Stimulated activated CD8-positive, alpha-beta memory T cell treated with anti-CD3 and anti-CD28 coated beads, Interleukin-12 subunit alpha, Interleukin-12 subunit beta, amount 100 ng/mL, for 1 hour (primary cell): ENCODE results near the gene CDH9.
"Not testable (repeated sequence)": the region's sequence is repeated elsewhere in the genome, so short reads cannot be mapped to it uniquely, and the experiment has no call there.

ENCODE experiments used
- DNase-seq: peaks from one replicate; pipeline ENCODE4 v3.0.0-alpha.2; 2020; ENCODE audit warnings: low read depth

The CDH9 gene

GRCh38 chr5:26955161-26955560 is 83.2 kb downstream of the CDH9 start:
- no peak for DNase-seq

GRCh38 chr5:26948921-26949320 is 89.5 kb downstream of the CDH9 start:
- no peak for DNase-seq

GRCh38 chr5:26945901-26946300 is 92.5 kb downstream of the CDH9 start:
- no peak for DNase-seq

- no peak for DNase-seq
Measured at GRCh38 chr5:26942481-26942880, 95.9 kb downstream of the CDH9 start.

GRCh38 chr5:26940994-26941393 is 97.4 kb downstream of the CDH9 start:
- DNase-seq = no peak

GRCh38 chr5:26932238-26932637 is 106.1 kb downstream of the CDH9 start:
- DNase-seq = no peak

- DNase-seq = no peak
Measured at GRCh38 chr5:26921439-26921838, 116.9 kb downstream of the CDH9 start.

GRCh38 chr5:26903469-26903868 is 134.9 kb downstream of the CDH9 start:
- DNase-seq = no peak

- no peak for DNase-seq
Measured at GRCh38 chr5:26894719-26895263, 143.6 kb downstream of the CDH9 start.

GRCh38 chr5:26893078-26893477 is 145.3 kb downstream of the CDH9 start:
- no peak for DNase-seq

GRCh38 chr5:26889815-26890214 is 148.6 kb downstream of the CDH9 start:
- DNase-seq = no peak

- no peak for DNase-seq
Measured at GRCh38 chr5:26884481-26884880, 153.9 kb downstream of the CDH9 start.

GRCh38 chr5:26883375-26883774 is 155.0 kb downstream of the CDH9 start:
- DNase-seq = no peak

GRCh38 chr5:26881901-26882300 is 156.5 kb downstream of the CDH9 start:
- no peak for DNase-seq

GRCh38 chr5:26877154-26877553 is 161.2 kb downstream of the CDH9 start:
- no peak for DNase-seq

GRCh38 chr5:26872337-26872736 is 166.0 kb downstream of the CDH9 start:
- DNase-seq = no peak

GRCh38 chr5:26869781-26870180 is 168.6 kb downstream of the CDH9 start:
- DNase-seq = no peak

GRCh38 chr5:26868504-26868903 is 169.9 kb downstream of the CDH9 start:
- DNase-seq = no peak

GRCh38 chr5:26864061-26864460 is 174.3 kb downstream of the CDH9 start:
- no peak for DNase-seq

- DNase-seq = no peak
Measured at GRCh38 chr5:26856238-26856637, 182.1 kb downstream of the CDH9 start.

GRCh38 chr5:26852450-26852849 is 185.9 kb downstream of the CDH9 start:
- not testable (repeated sequence) for DNase-seq

- no peak for DNase-seq
Measured at GRCh38 chr5:26847041-26847736, 191.2 kb downstream of the CDH9 start.

- no peak for DNase-seq
Measured at GRCh38 chr5:26843677-26844076, 194.7 kb downstream of the CDH9 start.

- no peak for DNase-seq
Measured at GRCh38 chr5:26833596-26833995, 204.8 kb downstream of the CDH9 start.
